Left forelimb (tissue), 1 donor: Measurements from ENCODE around the gene NMNAT3.

Experiments
- DNase-seq: peaks from one replicate; pipeline ENCODE4 v3.0.0-alpha.2; 2018; ENCODE audit warnings: low spot score

NMNAT3 gene

DNA sequence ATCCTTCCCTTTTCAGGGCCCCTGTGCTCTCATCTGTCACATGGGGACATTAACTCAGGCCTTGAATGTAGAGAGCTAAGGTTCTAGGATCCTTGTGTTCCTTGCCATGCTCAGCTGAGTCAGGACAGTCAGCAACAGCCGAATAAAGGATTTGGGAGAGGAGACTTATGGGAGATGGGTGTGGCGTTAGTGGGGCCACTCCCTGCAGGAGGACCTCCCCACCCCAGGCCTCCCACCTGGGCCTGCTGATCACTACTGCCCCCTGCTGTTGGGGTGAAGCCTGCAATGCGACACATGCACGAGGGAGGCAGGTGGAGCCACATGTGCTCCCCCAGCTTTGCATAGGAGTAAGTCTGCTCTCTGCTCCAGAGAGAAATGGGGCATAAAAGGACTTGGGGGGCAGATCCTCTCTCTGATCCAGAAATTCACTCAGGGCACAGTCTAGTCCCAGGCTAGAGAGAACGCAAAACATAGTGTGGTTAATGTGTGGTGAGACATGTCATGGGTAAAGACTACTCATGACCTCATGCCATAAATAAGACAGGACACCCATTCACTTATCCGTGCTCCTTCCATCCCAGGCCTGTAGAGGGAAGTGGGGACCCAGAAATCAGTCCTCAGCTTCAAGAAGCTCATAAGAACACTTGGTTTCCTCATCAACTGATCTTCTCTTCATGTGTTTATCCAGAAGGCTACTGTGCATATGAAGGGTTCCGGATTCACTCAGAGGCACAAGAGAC is 157.6 kb downstream of the NMNAT3 start:
- DNase-seq: no peak

DNA sequence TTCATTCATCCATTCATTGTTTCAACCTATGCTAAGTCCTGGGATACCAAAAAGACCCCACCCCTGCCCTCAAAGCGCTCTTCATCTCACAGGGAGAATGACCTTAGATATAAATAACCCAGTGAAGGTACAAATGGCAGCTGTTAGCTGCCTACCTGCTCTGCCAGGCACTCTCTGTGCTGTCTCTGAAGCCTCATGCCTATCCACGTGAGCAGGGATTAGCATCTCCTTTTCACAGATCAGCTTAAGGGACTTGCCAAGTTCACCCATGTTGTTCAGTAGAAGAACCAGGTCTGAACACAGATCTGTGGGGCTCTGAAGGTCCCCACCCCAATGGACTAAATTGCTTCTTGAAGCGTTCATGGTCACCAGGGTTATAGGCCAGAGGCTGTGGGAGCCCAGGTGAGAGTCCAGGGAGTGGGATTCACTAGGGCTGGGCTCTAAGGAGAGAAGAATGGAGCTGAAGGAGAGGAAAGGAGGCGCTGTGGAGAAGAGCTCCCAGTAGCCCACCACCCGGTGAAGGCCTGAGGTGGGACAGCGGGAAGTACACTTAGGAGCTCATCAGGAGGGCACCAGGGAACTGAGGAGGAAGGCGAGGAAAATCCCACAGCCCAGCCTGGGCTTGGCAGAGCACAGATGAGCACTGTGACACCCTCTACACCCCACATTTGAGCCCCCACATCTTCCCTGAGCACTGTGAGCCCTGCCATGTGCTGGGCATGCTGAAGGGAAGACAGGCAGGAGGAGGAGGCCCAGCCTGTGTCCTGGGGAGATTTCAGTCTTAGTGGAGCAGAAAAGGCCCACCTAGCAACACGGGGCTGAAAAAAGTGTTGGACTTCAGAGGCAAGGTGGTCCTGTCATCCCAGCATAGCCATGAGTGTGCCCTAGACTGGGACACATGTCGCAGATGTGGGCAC is 158.6 kb downstream of the NMNAT3 start:
- DNase-seq: no peak

DNA sequence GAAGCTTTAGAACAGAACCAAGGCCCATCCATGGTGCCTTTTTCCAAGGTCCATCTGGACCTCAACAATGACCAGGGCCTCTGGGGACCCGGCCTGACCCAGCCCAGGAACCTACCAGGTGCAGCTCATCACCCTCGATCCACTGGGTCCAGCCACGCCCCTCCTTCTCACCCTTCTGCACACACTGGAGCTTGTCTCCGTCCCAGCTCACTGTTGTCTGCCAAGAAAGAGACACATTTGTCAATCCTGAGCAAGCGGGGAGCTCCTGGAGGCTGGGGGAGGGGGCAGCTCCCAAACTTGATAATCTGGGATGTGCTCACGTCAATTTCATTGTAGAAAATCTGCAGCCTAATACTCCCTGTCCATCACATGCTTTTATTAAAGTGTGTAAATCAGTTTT is 159.5 kb downstream of the NMNAT3 start:
- DNase-seq: no peak

DNA sequence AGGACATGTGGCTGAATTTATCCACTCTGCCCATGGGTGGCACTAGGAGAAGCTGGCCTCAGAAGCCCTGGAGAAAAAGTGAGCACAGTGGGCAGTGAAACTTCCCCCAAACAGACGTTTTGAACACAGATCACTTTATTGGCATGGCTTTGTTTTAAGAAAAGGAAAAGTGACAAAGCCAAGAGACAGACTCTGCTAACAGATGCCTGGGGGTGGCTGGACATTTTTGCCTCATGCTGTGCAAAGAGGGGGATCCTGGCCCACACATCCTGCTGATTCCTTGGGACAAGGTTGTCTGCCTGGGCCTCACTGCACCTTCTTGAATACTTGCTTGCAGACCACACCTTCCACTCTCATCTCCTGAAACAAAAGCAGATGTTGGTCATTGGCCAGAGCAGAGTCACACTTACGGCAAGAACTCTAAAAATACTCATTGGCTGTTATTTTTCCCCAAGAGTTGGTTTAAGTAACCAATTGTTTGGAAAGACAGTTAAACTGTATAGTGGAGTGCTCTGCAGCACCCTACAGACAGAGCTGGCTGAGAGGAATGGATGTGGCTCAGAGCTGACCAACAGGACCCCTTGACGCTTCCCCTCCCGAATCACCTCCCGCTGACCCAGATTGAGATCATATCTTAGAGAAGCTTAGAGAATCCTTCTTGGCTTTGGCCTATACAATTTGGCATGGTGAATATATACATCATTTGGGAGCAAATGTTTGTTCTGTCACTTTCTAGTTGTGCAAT is 160.3 kb downstream of the NMNAT3 start:
- no peak for DNase-seq

DNA sequence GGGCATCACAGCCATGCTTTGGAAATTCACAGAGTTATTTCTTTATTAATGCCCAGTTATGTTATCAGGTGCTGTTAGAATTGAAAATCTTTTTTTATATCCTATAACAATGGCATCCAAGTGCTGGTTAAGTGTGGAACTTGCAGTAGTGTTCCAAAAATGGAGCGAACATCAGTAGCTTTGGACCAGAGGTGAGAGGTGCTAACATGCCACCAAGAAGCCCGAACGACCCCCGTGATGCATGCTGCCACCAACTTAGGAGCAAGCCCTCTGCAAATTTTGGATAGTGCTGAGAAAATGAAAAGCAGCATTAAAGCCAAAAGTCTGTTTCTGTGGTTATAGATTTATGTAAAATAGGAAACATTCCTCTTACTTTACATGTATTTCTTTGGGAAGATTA is 163.0 kb downstream of the NMNAT3 start:
- DNase-seq: no peak
